Astrocyte (in vitro differentiated cells and primary cell): ENCODE measurements around the gene IGF2BP2. TPM values are rescaled to one million over a fixed set of nuclear protein-coding genes. Genes with fewer than 3 reads are reported as not detected.
A peak's percentile ranks its signal among the peaks of the same experiment; 100 is the strongest.

Source experiments
- DNase-seq: peaks from one replicate; pipeline ENCODE4 v3.0.0-alpha.2; 2010; ENCODE audit warnings: low read depth
- FAIRE-seq: peaks from 2 replicates; lab custom pipeline; 2011; peaks lifted over from hg19 to GRCh38; lab: Jason Lieb, UNC
- H2AFZ ChIP-seq: 2 replicates; pipeline ENCODE4 v1.6.0; 2012; ENCODE audit warnings: low read depth, low read length, inconsistent platforms
- H3K27ac ChIP-seq: 2 replicates; pipeline ENCODE4 v1.5.1; 2011; ENCODE audit warnings: low read depth, low read length, inconsistent platforms
- H3K27me3 ChIP-seq: 2 replicates; pipeline ENCODE4 v1.6.0; 2011; ENCODE audit warnings: low read length, inconsistent platforms; ENCODE audit not compliant: insufficient read depth
- H3K36me3 ChIP-seq: 2 replicates; pipeline ENCODE4 v1.5.1; 2011; ENCODE audit warnings: low read length, inconsistent platforms; ENCODE audit not compliant: insufficient read depth
- H3K4me1 ChIP-seq: 2 replicates; pipeline ENCODE4 v1.5.1; 2011; ENCODE audit warnings: low read length, inconsistent platforms; ENCODE audit not compliant: insufficient read depth
- H3K4me2 ChIP-seq: 2 replicates; pipeline ENCODE4 v1.6.0; 2012; ENCODE audit warnings: low read length, inconsistent platforms
- H3K4me3 ChIP-seq: 2 replicates; pipeline ENCODE4 v1.5.1; 2011; ENCODE audit warnings: low read depth, mild to moderate bottlenecking, low read length, inconsistent platforms; ENCODE audit not compliant: insufficient read depth
- H3K79me2 ChIP-seq: 2 replicates; pipeline ENCODE4 v1.6.0; 2012; ENCODE audit warnings: mild to moderate bottlenecking, low read length, inconsistent platforms; ENCODE audit not compliant: insufficient read depth
- H3K9ac ChIP-seq: 2 replicates; pipeline ENCODE4 v1.6.0; 2012; ENCODE audit warnings: mild to moderate bottlenecking, low read length, inconsistent platforms
- H3K9me3 ChIP-seq: 2 replicates; pipeline ENCODE4 v1.5.1; 2012; ENCODE audit warnings: low read depth, mild to moderate bottlenecking, low read length, inconsistent platforms; ENCODE audit not compliant: insufficient read depth
- H4K20me1 ChIP-seq: 2 replicates; pipeline ENCODE4 v1.6.0; 2012; ENCODE audit warnings: low read length, inconsistent platforms; ENCODE audit not compliant: insufficient read depth
- H3K27ac Mint-ChIP-seq: one replicate; pipeline ENCODE4 v1.8.0; 2021; ENCODE audit warnings: mild to moderate bottlenecking, mixed read lengths; ENCODE audit not compliant: unreplicated experiment
- H3K27me3 Mint-ChIP-seq: one replicate; pipeline ENCODE4 v1.8.0; 2021; ENCODE audit warnings: low read depth, mixed read lengths; ENCODE audit not compliant: unreplicated experiment
- H3K36me3 Mint-ChIP-seq: one replicate; pipeline ENCODE4 v1.8.0; 2021; ENCODE audit warnings: low read depth, mixed read lengths; ENCODE audit not compliant: unreplicated experiment
- H3K4me1 Mint-ChIP-seq: one replicate; pipeline ENCODE4 v1.8.0; 2021; ENCODE audit warnings: low read depth, mixed read lengths; ENCODE audit not compliant: unreplicated experiment
- H3K4me3 Mint-ChIP-seq: one replicate; pipeline ENCODE4 v1.8.0; 2021; ENCODE audit warnings: mild to moderate bottlenecking, moderate library complexity, mixed read lengths; ENCODE audit not compliant: unreplicated experiment
- H3K9me3 Mint-ChIP-seq: one replicate; pipeline ENCODE4 v1.8.0; 2021; ENCODE audit warnings: mild to moderate bottlenecking, mixed read lengths; ENCODE audit not compliant: unreplicated experiment
- CTCF ChIP-seq: IDR thresholded peaks from 2 replicates; pipeline ENCODE4 v1.5.1; 2011; ENCODE audit warnings: low read depth, mild to moderate bottlenecking, inconsistent platforms, low read length, moderate library complexity; ENCODE audit not compliant: insufficient read depth
- EZH2 ChIP-seq: IDR thresholded peaks from 2 replicates; pipeline ENCODE4 v1.6.1; 2012; ENCODE audit warnings: mild to moderate bottlenecking, low read length, inconsistent platforms; ENCODE audit not compliant: insufficient read depth
- total RNA-seq: library from RNA; stranded (reverse); gene quantifications from 2 replicates; pipeline ENCODE4 v1.2.1, GENCODE V29; 2021

IGF2BP2 gene
- total RNA-seq, 1 donor from 2014 or later = 162 TPM

DNA sequence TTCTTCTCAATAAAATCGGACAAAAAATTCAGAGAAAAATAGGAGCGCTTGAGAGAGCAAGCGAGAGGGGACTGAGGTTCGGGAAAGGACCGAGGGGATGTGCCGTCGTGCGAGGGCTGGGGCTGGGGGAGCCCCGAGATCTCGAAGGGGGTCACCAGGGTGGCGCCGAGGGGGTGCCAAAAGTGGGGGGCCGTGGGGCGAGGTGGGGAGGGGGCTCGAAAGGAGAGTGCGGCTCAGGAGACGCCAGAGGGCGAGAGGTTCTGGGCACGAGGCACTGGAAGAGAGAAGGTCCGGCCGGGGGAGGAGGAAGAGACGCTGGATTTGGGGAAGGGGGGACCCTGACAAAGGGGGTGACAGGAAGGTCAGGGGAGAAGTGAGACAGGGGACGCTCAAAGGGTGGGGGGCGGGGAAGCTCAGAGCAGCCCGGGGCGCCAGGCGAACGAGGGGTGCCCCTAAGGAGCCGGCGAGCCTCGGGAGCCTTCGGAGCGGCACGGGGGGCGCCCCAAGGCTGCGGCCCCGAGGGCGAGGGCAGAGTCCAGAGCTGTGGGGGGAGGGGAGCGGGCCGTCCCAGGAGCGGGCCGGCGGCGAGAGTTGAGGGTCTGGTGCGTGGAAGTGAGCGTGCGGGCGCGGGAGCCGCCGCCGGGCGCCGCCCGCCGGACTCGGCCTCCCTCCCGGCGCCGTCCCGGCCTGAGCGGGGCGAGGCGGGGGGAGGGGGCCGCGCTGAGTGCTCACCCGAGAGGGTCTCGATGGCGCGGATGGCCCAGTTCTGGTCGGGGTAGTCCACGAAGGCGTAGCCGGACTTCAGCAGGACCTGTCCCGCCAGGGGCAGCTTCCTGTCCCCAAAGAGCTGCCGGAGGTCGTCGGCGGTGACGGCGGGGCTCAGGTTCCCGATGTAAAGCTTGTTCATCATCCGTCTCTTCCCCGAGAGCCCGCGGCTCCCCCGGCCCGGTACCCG lies 514 bp downstream of the IGF2BP2 start:
- Histone ChIP-seq H3K4me3 (peak overlapping the region; percentile 78), H3K79me2 (peaks cover 71% of the 10 kb centered on the region), H4K20me1 (peaks cover 10% of the 10 kb centered on the region), H3K4me1 (peaks cover 31% of the 10 kb centered on the region), H3K27ac (peak overlapping the region; percentile 92), H3K9me3 (no peaks in the 10 kb centered on the region), H3K36me3 (no peaks in the 10 kb centered on the region), H3K4me2 (peak overlapping the region; percentile 91), H3K27me3 (no peaks in the 10 kb centered on the region), H2AFZ (peak overlapping the region; percentile 52), H3K9ac (peak overlapping the region; percentile 96)
- TF ChIP-seq CTCF (no peak), EZH2 (no peak)
- peak overlapping the region; percentile 98 for H3K27ac Mint-ChIP-seq
- DNase-seq (no peak), FAIRE-seq (no peak)
- peaks cover 16% of the 10 kb centered on the region for H3K4me1 Mint-ChIP-seq
- H3K36me3 Mint-ChIP-seq = peaks cover 24% of the 10 kb centered on the region
- peak overlapping the region; percentile 94 for H3K4me3 Mint-ChIP-seq
- H3K27me3 Mint-ChIP-seq = no peaks in the 10 kb centered on the region
- H3K9me3 Mint-ChIP-seq = peaks cover 6% of the 10 kb centered on the region

DNA sequence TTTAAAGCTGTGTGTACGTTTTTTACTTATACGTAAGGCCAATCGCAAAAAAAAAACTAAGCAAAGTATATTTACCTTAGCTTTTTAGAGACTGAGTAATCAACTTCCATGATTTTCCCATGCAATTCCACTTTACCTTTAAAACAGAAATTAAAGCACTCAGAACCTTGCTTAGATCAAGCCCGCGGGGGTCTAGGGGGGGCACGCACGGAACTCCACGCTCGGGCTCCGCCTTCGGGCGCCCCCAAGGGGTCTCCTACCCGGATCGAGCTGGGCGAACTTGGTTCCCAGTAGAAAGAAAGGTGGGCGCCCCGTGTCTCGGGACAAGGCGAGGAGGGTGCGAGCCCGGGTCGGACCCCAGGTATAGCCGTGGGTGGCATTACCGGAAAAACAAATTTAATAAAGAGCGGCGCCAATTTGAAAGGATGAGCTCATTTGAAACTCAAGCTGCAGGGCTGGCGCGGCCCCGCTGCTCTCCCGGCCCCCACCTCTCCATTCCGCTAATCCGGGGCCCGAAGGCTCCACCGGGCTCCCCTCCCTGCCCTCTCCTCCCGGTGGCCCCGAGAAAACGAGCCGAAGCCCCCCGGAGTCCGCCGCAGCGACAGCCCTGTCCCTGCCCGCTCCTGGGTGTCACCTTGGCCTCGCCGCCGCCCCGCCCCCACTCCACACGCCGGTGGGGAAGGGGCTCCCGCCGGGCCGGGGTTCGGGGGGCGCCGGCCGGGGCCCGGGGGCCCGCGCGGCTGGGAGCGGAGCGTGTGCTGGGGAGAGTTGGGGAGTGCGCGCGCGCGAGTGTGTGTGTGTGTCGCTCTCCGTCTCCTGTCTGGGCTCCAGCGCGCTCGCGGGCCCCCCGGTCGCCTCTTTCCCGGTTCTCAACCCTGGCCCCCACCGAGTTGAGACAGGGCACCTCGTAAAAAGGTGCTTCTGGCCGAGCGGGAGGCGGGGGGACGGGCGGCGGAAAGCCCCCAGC lies 1.5 kb downstream of the IGF2BP2 start:
- Mint-ChIP-seq H3K27me3 (no peaks in the 10 kb centered on the region), H3K4me1 (peaks cover 19% of the 10 kb centered on the region), H3K27ac (peak overlapping the region; percentile 98), H3K9me3 (peaks cover 6% of the 10 kb centered on the region), H3K4me3 (peak overlapping the region; percentile 94), H3K36me3 (peaks cover 18% of the 10 kb centered on the region)
- H3K36me3 ChIP-seq = no peaks in the 10 kb centered on the region
- no peak overlapping the region for H2AFZ ChIP-seq
- H3K27ac ChIP-seq = peak overlapping the region; percentile 92
- H3K4me1 ChIP-seq = peaks cover 32% of the 10 kb centered on the region
- peak overlapping the region; percentile 78 for H3K4me3 ChIP-seq
- TF ChIP-seq EZH2 (no peak), CTCF (no peak)
- DNase-seq (no peak), FAIRE-seq (no peak)
- peak overlapping the region; percentile 96 for H3K9ac ChIP-seq
- H4K20me1 ChIP-seq = peaks cover 13% of the 10 kb centered on the region
- H3K79me2 ChIP-seq = peaks cover 80% of the 10 kb centered on the region
- H3K9me3 ChIP-seq = no peaks in the 10 kb centered on the region
- H3K27me3 ChIP-seq = no peaks in the 10 kb centered on the region
- peak overlapping the region; percentile 91 for H3K4me2 ChIP-seq
